BJ (cell line): ENCODE data around the gene TTC39A. TPM values are rescaled to one million over a fixed set of nuclear protein-coding genes. Genes with fewer than 3 reads are reported as not detected.

Experiments used
- CTCF ChIA-PET: fragments of 350-600 bp; formaldehyde crosslinking; extraction: SDS; loops from one replicate; lab custom pipeline; 2021; ENCODE audit warnings: antibody characterized with exemption, inconsistent platforms; lab: Yijun Ruan, JAX
- POLR2A ChIA-PET: fragments of 300-600 bp; sonication (Branson Sonifier 250); formaldehyde crosslinking; extraction: SDS; loops from one replicate; lab custom pipeline; 2021; ENCODE audit warnings: antibody characterized with exemption; lab: Charles Lee
- DNase-seq: peaks from one replicate; pipeline ENCODE4 v3.0.0-alpha.2; 2011; ENCODE audit warnings: low read depth
- H3K27me3 ChIP-seq: 2 replicates; pipeline ENCODE4 v1.6.0; 2011; ENCODE audit warnings: low read length; ENCODE audit not compliant: control insufficient read depth, insufficient read depth
- H3K36me3 ChIP-seq: 2 replicates; pipeline ENCODE4 v1.5.1; 2011; ENCODE audit warnings: low read length; ENCODE audit not compliant: control insufficient read depth, insufficient read depth
- H3K4me3 ChIP-seq: 2 replicates; pipeline ENCODE4 v1.5.1; 2011; ENCODE audit warnings: low read depth, mild to moderate bottlenecking, control low read depth, low read length
- polyA plus RNA-seq: library from polyadenylated mRNA; depleted of rRNA; stranded (reverse); fragments of >200 nt; gene quantifications from 2 replicates; pipeline ENCODE4 v1.2.3, GENCODE V29; 2011
- TF ChIP-seq, protein P1 (sequence below): IDR thresholded peaks from 2 replicates; pipeline ENCODE4 v1.5.1; 2011; ENCODE audit warnings: low read depth, mild to moderate bottlenecking, control low read depth, inconsistent platforms, low read length, moderate library complexity; ENCODE audit not compliant: insufficient read depth

The TTC39A gene
- polyA plus RNA-seq, 1 experiment, result 0.43 TPM

DNA sequence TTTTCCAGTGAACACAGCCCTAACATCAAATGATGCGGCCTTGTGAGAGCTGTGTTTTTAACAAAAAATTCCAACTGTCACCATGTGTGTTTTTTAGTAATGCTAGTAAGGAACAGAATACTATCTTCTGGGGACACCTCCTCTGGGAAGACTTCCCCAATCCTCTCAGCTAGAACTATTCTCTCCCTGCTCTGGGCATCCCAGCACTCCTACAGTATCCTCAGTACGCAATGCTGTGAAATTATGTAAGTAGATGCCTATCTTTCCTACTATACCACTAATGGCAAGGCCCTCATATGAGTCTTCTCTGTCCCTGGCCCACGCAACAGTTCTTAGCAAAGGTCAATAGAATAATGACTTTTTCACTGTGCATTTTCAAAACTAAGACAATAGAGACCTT is 19.5 kb upstream of the TTC39A start:
- ChIA-PET POLR2A (no interaction called here), CTCF (interaction anchor here (1.0 to 1.2 kb wide), 2 partner anchors 9 to 13 kb away, joined by 4 read pairs; no protein-coding TSS in a partner anchor)
- TF ChIP-seq, protein P1, sequence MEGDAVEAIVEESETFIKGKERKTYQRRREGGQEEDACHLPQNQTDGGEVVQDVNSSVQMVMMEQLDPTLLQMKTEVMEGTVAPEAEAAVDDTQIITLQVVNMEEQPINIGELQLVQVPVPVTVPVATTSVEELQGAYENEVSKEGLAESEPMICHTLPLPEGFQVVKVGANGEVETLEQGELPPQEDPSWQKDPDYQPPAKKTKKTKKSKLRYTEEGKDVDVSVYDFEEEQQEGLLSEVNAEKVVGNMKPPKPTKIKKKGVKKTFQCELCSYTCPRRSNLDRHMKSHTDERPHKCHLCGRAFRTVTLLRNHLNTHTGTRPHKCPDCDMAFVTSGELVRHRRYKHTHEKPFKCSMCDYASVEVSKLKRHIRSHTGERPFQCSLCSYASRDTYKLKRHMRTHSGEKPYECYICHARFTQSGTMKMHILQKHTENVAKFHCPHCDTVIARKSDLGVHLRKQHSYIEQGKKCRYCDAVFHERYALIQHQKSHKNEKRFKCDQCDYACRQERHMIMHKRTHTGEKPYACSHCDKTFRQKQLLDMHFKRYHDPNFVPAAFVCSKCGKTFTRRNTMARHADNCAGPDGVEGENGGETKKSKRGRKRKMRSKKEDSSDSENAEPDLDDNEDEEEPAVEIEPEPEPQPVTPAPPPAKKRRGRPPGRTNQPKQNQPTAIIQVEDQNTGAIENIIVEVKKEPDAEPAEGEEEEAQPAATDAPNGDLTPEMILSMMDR, result no peak
- Histone ChIP-seq H3K27me3 (peaks cover 10% of the 10 kb centered on the region), H3K36me3 (no peaks in the 10 kb centered on the region), H3K4me3 (no peak overlapping the region)
- DNase-seq, result no peak

DNA sequence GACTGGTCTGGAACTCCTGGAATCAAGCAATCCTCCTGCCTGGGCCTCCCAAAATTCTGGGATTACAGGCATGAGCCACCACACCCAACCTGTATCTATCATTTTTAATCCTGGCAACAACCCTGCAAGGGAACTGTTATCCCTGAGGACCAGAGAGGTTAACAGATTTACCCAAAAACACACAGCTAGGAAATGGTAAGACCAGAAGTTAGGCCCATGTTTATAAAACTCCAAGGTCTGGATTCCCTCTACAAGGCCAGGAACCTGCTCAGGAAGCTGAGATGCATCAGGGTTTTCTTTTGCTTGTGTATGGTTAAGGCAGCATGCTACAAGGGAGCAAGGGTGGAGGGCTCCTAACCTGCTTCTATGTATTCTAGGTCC is 17.8 kb upstream of the TTC39A start:
- CTCF ChIA-PET, result interaction anchor here (0.6 kb wide), 1 partner anchor 178 kb away, joined by 3 read pairs; no protein-coding TSS in a partner anchor
- no peak for DNase-seq
- Histone ChIP-seq H3K27me3 (peaks cover 21% of the 10 kb centered on the region), H3K4me3 (no peak overlapping the region), H3K36me3 (no peaks in the 10 kb centered on the region)
- POLR2A ChIA-PET, result no interaction called here
- TF ChIP-seq, protein P1, result no peak

DNA sequence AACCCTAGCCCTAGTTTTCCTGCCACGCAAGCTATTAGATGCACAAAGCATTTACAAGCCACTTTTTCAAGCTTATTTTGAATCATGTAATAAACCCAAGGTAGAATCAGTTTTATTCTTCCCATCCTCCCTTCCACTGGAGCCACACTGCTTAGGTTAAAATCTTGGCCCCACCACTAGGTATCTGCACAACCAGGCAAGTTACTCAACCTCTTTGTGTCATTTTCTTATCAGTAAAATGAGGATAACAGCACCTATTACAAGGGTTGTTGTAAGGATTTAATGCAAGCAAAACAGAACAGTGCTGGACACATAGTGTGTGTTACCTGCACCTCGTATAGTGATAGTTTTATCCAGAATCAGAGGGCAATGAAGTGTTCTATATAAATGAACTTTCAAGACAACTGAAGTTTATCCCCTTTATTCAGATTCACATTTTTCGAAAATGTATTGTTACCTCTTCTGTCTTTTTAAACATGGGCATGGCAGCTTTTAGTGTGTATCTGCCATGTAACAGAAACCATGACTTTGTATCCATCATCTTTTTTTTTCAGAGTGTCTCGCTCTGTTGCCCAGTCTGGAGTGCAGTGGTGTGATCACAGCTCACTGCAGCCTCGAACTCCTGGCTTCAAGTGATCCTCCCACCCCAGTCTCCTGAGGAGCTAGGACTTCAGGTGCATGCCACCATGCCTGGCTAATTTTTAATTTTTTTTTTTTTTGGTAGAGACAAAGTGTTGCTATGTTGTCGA is 17.2 kb upstream of the TTC39A start:
- ChIA-PET POLR2A (no interaction called here), CTCF (interaction anchor here (0.7 to 1.4 kb wide), 4 partner anchors 9 to 51 kb away, joined by 3 to 6 read pairs (median 3); no protein-coding TSS in a partner anchor)
- Histone ChIP-seq H3K27me3 (peaks cover 24% of the 10 kb centered on the region), H3K4me3 (no peak overlapping the region), H3K36me3 (no peaks in the 10 kb centered on the region)
- TF ChIP-seq, protein P1, result no peak
- DNase-seq, result no peak

DNA sequence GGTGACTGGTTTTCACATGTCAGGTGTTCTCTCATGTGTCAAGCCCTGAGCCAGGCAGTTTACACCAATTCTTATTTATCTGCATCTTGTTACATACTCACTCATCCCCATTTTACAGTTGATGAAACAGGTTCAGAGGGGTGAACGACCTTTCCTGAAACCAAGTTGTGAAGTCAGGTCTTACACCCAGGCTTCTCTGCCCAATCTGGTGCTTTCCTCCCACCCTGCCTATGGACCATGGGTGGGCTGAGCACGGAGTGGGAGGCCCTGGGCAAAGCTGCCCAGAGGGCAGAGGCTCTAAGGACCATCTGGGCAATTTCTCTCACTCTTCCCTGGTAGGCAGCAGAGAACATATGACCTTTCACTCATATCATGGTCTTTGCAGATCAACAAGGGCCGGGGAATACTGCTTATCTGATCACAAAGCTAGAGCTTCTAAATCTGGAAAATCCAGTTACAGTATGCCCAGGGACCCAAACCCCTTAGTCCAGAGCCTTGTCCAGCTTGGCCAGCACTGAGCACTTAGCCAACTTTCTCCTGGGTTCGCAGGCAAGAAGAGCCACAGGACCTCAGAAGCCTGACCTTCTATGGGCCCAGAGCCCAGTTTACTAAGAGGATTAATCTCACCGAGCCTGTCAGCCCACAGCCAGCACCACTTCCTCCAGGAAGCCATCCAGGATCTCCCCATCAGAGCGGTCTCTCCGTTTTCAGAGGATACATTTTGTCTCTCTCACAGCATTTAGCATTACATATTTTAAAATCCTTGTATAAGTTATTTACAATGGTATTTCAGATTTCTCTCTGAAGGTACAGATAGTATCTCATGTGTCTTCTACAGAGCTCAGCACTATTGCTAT is 16.0 kb upstream of the TTC39A start:
- H3K4me3 ChIP-seq, result no peak overlapping the region
- CTCF ChIA-PET, result interaction anchor here (0.7 to 1.6 kb wide), 5 partner anchors 10 to 49 kb away, joined by 3 to 6 read pairs (median 3); no protein-coding TSS in a partner anchor

More for the DNA sequence above, 16.0 kb upstream of the TTC39A start:
- Histone ChIP-seq H3K27me3 (peaks cover 27% of the 10 kb centered on the region), H3K36me3 (no peaks in the 10 kb centered on the region)
- POLR2A ChIA-PET, result no interaction called here
- TF ChIP-seq, protein P1, result no peak
- DNase-seq, result no peak
